Activated naive CD4-positive, alpha-beta T cell treated with anti-CD3 and anti-CD28 coated beads, Interleukin-2, amount 50 U/mL, for 16 hours (primary cell): ENCODE data around the gene COTL1.

Experiments
- DNase-seq: peaks from one replicate; pipeline ENCODE4 v3.0.0-alpha.2; 2020

COTL1 gene

DNA sequence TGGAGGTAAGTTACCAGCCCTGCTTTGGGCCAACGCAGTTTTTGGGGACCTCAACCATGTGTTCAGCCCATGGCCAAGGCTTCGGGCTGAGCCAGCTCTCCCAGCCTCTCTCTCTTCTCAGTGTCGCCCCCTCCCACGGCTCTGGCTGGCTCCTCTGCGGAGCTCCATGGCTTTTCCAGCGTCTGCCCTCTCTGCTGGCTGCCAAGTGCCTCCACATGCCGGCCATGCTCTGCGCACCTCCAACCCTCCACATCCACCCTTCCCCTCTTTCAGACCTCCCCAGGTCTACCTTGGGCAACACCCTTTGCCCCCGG lies 23.2 kb downstream of the COTL1 start:
- DNase-seq, result no peak

DNA sequence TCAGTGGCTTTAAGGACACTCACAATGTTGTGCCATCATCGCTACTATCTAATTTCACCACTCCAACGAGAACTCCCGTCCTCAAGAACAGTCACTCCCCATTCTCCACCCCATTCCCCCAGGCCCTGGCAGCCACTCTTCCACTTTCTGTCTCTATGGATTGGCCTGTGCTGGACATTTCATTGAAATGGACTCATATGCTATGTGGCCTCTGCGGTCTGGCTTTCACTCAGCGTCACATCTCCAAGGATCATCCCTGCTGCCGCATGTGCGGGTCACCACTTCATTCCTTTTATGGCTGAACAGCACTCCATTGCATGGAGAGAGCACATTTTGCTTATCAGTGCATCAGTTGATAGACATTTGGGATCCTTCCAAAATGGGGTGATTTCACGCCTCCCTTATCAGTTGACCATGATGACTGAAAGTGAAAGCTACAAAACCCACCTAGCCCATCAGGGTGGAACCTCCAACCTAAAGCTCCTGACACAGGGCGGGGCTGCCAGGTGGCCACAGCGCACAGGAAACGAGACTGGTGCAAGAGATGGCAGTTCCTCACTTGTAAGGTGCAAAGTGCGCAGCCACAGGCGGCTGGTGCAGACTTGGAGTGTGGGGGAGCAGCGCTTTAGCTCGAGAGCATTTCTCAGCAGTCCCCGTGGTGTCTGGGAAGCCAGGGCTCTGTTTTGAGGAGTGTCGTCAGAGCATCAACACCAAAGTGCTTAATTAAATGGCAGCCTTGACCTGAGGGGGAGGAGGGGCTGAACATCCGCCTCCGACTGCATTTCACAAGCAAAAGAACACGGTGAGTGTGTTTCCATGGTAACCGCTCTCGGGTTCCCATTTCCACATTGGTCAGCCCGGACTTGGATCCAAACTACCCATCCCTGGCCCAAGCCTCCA lies 23.8 kb downstream of the COTL1 start:
- peak; percentile 38 for DNase-seq

DNA sequence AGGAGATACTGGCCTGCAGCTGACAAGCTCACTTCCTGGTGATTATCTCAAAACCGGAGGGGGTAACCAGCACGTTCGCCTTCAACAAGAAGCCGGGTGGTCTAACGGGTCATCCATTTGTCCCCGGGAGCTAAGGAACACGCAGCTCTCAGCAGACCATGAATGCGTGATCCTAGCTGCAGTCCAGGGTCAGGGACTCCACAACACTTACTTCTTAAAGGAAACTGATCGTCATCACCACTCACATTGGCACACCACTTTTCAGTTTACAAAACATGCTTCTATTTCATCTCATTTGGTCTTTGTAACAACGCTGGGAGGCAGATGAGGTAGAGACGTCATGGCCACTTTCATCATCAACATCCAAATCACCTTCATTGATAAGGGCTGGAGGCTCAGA lies 25.2 kb downstream of the COTL1 start:
- DNase-seq, result no peak

DNA sequence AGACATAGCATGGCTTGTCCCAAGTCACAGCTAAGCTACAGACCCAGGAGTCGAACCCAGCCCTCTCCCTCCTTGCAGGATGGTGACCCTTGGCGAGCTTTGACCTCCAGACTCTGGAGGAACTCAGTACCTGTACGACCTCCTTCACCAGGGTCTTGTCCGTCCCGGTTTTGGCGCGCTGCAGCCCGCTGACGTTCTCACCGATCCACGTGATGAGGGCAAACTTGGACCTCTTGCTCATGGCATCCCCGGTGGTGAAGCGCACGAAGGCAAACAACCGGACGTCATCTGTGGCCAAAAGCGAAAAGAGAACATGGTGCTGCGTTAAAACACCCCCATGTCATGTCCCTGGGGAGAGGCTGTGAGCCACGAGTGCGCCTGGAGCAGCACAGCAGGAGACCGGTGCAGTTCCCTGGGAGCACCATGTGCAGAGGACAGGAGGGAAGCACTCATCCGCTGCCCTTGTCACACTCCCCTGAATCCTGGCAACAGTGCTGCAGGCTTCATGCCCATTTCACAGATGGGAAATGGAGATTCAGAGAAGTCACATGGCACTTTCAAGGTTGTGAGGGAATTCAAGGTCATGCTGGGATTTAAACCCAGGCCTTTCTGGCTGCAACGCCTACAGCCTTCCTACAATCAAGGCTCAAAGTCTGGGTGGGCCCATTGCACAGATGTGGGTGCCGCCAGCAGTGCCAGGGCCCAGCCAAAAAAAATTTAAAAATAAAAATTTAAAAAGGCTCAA lies 27.7 kb downstream of the COTL1 start:
- DNase-seq, result no peak

DNA sequence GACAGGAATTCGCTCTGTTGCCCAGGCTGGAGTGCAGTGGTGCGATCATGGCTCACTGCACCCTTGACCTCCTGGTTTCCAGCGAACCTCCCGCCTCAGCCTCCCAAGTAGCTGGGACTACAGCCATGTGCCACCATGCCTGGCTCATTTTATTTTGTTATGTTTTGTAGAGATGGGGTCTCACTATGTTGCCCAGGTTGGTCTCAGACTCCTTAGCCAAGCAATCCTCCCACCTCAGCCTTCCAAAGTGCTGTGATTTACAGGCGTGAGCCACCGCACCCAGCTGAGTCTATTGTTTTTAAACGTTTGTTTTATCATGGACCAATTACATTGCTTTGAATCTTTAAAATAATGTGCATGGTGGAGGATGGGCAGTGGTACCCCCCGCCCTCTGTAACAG lies 28.9 kb downstream of the COTL1 start:
- DNase-seq, result no peak

DNA sequence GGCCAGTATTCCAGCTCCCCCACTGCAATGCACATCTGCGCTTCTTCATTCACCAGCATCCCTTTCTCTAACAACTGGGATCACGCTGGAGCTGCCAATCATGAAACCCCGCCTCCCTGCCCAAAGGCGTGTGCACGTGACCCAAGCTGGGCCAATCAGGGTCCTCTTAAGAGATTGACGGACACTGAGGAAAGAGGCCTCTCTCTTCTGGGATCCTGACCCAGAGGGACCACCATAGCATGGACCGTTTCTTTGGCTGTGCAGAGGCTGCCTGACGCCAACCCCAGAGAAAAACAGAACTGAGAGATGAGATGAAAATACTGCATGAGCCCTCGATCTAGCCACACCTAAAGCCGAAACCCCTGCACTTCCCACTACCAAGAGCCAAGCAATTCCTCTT lies 32.0 kb downstream of the COTL1 start:
- DNase-seq, result no peak

DNA sequence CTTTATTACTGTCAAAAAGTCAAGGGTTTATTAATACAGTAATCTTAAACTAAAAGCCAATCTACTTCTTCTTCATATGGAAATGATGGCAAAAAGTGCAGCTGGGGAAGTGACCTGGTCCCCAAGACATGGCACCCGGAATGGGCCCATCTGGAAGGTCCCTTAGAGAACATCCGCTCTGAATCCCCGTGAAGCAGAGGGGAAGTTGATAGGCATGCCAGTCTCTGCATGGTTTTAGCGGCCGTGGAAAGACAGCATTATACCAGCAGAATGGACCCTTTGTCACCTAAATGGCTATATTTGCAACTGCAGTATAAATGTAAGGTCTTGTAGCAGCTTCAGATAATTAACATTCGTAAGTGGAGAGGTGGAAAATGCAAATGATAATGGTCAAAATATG lies 32.4 kb downstream of the COTL1 start:
- no peak for DNase-seq

DNA sequence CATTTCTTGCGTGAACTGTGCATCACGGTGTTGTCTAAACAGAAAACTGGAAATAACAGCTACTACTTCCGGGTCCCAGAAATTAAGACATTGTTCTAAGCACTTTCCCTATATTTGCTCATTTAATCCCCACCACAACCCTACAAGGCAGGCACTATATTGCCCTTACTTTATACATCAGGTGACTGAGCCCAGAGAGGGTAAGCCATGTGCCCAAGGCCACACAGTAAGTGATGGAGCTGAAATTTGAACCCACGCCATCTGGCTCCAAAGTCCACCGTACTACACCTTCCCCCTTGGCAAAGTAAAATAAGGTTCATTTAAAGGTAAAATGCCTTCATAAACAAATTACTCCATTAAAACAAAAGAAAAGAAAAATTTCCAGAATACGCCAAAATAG lies 33.2 kb downstream of the COTL1 start:
- no peak for DNase-seq

DNA sequence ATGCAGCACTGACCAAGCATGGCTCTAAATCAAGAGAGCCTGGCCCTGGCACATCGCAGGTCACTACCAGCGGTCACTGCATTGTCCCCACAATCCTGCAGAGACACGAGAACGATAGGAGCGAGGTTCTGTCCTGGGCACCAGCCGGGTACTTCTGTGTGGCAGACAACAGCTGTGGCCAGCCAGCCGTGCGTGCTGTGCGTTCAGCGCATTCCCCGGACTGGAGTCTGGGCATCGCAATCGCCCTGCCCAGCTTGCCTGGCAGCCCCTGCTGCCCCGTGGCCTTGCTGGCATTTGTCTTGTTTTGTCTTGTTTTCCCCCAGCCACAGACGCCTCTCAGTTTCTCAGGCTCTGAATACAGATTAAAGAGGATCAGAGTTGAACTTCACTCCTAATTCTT lies 33.9 kb downstream of the COTL1 start:
- no peak for DNase-seq

DNA sequence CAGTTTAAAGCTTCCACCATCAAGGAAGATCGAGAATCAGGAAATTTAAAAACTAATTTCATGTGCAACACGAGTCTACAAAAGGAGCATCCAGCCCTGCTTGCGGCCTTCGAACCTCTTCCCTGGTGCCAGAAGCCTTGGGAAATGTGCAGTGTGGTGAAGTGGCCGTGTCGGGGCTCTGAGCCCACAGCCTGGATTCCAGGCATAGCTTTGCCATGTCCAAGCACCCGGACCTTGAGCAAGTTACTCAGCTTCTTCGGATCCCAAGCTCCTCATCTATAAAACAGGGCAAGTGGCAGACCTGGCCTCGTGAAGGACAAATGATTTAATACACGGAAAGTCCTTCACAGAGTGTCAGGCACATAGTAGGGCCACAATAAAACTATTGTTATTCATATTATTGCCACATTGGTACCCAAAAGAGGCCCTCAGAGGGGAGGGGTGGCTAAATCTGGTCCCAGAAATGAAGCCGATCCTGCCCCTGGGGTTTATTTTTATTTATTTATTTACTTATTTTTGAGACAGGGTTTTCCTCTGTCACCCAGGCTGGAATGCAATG lies 34.8 kb downstream of the COTL1 start:
- DNase-seq, result no peak

DNA sequence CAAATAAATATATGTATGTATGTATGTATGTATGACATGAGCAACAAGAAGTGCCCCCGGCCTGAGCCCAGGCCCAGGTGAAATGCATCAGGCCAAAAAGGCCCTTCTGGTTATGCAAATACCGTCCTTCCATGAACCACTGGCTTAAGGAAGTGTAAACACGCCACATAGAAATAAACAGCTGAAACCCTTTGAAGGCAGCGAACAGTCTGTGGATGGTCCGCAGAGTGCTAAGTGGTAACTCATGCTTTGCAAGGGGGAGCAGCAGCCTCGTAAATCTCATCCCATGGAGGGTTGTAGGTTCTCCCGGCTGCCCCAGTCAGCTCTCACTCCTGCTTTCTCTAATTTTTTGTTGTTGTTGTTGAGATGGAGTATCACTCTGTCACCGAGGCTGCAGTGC lies 36.7 kb downstream of the COTL1 start:
- no peak for DNase-seq

DNA sequence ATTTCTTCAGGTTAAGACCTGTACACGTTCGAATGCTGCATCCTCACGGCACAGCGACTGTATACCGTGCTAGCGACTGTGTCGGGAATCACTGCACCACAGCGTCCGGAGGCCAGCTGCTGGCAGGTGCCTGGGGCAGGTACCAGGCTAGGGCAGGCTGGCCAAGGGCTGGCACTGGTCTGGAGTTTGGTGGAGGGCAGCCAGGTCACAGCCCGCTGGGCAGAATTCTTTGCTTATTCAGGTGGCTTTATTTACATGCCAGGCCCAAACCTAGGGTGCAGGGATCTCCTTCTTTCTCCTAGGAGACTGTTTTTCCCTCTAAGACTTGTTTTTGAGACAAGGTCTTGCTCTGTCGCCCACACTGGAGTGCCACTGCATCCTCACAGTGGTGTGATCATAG lies 37.9 kb downstream of the COTL1 start:
- no peak for DNase-seq

DNA sequence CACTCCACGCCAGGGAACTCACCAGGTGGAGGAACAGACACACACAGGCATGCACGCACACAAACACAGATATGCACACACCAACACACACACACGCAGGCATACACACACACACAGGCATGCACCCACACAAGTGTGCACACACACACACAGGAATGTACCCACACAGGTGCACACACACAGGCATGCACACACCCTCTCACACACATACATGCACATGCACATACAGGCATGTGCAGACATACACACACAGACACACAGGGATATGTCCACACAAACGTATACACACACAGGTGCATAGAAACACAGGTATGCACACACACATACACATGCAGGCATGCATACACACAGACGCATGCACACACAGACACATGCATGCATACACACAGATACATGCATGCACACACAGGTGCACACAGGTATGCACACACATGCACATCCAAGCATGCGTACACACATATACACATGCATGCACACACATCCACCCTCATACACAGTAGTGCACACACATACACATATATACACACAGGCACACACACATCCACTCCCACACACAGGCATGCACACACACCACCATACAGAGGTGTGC lies 39.2 kb downstream of the COTL1 start:
- no peak for DNase-seq

DNA sequence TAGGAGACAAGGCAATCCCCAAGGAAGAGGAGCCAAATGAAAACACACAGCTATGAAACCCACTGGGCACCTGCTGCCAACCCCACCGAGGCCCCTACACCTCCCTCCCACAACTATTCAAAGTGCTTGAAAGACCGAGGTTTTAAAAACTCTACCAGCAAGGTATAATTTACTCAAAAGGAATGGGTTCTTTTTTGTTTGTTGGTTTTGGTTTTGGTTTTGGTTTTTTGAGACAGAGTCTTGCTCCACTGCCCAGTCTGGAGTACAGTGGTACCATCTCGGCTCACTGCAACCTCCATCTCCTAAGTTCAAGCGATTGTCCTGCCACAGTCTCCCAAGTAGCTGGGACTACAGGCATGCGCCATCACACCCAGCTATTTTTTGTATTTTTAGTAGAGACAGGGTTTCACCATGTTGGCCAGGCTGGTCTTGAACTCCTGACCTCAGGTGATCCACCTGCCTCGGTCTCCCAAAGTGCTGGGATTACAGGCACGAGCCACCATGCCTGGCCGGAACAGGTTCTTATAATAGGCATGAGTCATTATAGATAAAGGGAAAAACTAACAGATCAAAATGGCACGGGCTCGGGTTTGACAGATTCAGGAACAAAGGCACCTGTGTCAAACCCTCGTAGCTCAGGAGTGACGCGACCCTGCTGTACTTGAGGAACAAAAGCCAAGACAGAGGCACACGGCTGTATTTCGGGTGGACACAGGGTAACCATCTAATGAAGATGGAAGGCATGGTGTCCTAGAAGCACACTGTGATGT lies 40.7 kb downstream of the COTL1 start:
- no peak for DNase-seq

DNA sequence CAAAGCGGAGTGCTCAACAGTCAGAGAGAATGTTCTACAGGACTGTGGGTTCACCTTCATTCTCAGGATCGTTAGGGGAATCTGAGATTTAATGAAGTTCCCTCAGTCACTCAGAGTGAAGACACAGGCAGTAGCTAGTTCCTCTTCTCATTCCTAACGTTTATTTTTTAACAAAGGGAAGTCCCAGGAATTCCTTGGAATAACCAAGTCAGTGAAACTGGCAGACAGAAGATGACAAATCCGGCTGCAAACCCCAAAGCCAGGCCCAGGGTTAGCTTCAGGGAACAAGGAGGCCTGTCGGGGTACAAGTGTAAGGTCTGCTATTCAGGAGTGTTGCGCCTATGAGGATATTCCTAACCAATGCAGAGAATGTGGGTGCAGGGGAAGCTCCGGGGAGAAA lies 42.0 kb downstream of the COTL1 start:
- DNase-seq, result no peak

DNA sequence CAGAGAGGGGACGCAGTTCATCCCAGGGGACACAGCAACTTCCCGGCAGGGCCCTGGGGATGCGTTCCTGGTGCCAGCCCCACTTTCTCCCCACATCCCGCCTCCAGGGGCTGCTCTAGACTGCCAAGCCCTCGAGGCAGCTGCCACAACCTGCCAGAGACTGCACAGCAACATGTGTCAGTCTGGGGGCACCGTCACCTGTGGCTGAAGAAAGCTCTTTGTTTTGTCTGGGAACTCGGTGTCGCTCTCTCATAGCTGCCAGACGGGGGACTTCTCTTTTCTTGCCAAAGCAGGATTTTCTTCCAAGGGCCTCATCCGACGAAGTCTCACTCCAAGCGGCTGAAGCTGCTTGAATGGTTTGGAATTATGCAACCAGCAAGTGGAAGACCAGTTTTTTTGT lies 43.7 kb downstream of the COTL1 start:
- DNase-seq, result no peak

DNA sequence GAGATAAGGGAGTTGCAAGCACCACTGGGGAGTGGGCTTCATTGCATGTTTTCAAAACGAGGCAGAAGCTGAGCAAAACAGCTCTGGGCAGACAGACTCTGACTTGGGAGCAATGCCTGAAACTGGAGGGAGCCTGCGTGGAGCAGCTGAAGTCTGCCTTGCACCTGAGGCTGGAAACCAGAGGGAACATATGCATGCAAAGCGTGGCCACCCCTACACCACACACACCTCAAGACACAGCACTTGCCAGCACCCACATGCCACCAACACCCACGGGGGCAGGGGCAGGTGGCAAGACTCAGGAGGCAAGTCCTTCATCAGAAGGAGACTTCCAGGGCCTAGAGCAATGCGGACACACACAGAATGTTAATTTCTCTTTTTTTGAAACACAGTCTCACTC lies 45.8 kb downstream of the COTL1 start:
- no peak for DNase-seq

DNA sequence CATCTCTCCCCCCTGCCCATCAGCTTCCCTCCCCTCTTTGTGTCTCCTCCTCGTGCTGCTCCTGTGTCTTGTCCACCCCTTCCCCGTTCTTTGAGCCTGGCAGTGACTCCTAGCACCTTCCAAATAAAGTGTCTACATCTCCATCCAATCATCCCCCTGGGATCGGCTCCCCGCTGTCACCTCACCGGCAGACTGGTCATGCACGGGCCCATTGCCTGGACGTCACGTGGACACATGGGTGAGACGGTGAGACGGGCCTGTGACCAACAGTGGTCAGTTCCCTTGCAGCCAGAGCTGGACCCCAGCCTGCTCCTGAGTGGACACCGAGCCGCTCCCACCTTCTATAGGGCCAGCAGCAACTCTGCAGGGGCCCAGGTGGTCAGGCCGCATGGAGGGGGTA lies 46.4 kb downstream of the COTL1 start:
- no peak for DNase-seq

DNA sequence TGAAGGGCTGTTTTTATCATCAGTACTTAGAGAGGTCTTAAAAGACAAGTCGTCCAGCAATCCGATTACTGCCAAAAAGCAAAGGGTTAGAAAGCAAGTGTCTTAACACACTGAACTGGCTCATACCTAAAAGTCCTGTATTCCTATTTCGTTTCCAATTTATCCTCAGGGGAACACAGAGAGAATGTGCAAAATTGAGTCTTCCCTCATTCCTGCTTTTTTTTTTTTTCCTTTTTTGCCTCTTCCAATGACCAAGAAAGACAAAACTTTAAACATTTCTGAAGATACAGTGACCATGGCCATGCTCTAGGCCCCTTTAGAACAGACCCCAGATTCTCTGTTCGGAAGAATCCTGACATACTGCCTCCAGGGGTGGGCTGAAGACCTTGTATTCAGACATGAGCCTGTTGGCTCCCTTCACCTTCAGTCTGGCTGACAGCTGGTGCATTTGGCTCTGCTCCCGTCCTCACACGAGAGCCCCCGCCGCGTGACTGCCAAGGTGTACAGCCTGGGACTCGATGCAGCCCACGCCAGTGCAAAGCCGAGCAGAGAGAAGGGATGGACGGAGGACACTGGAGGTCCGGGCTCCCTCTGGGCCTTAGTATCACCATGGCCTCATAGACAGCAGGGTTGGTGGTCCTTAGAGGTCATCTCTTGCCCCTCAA lies 47.0 kb downstream of the COTL1 start:
- DNase-seq, result no peak

DNA sequence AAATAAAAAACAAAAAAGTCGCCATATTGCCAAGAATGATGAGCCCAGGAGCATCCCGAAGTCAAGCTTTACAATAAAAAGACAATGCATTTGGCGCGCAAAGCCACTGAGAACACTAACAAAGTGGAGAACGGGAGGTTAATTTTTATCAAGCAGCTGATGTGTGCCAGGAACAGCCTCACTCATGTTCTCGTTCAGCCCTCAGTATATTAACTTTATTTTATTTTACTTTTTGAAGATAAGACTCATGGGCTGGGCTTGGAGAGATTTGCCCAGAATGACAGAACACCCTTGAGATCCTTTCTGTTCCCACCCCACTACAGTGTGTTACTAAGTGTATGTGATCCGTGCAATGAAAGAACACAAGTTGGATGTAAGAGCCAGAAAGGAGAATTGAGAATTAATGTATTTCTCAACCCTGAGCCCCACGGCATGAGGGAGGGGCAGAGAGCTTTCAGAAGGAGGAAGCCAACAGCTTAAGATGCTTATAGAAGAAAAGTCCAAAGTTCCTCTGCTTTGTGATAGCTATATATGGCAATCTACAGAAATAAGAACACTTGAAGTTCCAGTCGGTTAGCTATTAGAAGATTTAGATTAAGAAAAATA lies 48.4 kb downstream of the COTL1 start:
- DNase-seq, result no peak

DNA sequence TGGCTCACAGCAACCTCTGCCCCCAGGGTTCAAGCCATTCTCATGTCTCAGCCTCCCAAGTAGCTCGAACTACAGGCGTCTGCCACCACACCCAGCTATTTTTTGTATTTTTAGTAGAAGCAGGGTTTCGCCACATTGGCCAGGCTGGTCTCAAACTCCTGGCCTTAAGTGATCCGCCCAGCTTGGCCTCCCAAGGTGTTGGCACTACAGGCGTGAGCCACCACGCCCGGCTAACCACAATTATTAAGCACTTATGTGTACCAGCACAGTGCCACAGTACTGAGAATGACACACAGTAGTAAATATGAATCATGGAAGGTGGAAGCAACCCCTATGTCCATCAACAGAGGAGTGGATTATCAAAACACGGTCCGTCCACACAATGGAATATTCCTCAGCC lies 49.8 kb downstream of the COTL1 start:
- DNase-seq, result no peak

DNA sequence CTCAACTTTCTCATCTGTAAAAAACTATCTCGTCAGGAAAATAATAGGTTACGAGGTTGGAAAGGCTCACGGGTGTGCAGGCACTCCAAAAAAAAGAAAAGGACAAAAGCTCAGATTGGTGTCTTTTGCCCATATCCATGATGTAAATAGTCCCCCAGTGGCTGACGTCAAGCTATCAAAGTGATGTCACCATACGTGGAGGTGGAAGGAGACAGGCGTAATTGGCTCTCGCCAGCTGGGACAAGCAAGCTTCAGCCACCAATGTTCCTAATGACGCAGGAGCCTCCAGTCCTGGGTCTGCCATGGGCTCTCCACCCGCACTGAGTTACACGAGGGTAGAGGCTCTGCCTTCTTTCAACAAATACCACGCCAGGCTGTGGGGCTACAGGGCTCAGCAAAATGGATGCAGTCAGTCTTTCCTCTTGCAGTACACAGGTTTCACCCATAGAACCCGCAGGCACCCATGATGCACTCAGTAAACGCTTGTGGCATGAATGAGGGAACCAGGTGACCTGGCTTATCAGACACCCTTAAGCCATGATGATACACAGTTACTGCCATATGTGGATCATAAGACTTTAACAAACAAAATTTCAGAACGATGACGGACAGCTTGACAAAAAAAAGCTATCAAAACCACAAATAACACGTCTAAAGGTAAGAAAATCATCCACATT lies 50.5 kb downstream of the COTL1 start:
- DNase-seq, result no peak
